ENCODE measurements around the gene RAB25. TPM values are rescaled to one million over a fixed set of nuclear protein-coding genes. Genes with fewer than 3 reads are reported as not detected.
"Not testable (repeated sequence)": the region's sequence is repeated elsewhere in the genome, so short reads cannot be mapped to it uniquely, and the experiment has no call there.

The RAB25 gene
- polyA plus RNA-seq, 1 donor from 2014 or later: 2.9 TPM

- Mint-ChIP-seq H3K4me3 (peak overlapping the region in 1 of 4 donors; percentile 58), H3K27me3 (no peaks in the 10 kb centered on the region), H3K36me3 (no peaks in the 10 kb centered on the region), H3K9me3 (no peaks in the 10 kb centered on the region), H3K27ac (peak overlapping the region; percentile 63 to 100 (median 100)), H3K4me1 (peaks cover 12 to 27% (median 20%) of the 10 kb centered on the region in 3 donors)
Observed at GRCh38 chr1:156108664-156109241, 47.8 kb downstream of the RAB25 start.

- H3K36me3 Mint-ChIP-seq: no peaks in the 10 kb centered on the region
- H3K27me3 Mint-ChIP-seq: peaks cover 11% of the 10 kb centered on the region
- peaks cover 12 to 25% (median 21%) of the 10 kb centered on the region in 3 donors for H3K4me1 Mint-ChIP-seq
- peak overlapping the region; percentile 48 to 80 (median 59) for H3K27ac Mint-ChIP-seq
- H3K9me3 Mint-ChIP-seq: no peaks in the 10 kb centered on the region
- peak overlapping the region in 1 of 4 donors; percentile 9 for H3K4me3 Mint-ChIP-seq
Observed at GRCh38 chr1:156110252-156110651, 49.3 kb downstream of the RAB25 start.

GRCh38 chr1:156111355-156111962 is 50.5 kb downstream of the RAB25 start:
- Mint-ChIP-seq H3K27me3 (peaks cover 19% of the 10 kb centered on the region), H3K4me3 (peak overlapping the region in 1 of 4 donors; percentile 42), H3K27ac (peak overlapping the region in 2 of 3 donors; percentile 47 to 92), H3K4me1 (peaks cover 13 to 21% (median 19%) of the 10 kb centered on the region in 3 donors), H3K9me3 (no peaks in the 10 kb centered on the region), H3K36me3 (no peaks in the 10 kb centered on the region)

- Mint-ChIP-seq H3K27ac (peak overlapping the region in 2 of 3 donors; percentile 11 to 46), H3K36me3 (no peaks in the 10 kb centered on the region), H3K4me1 (peaks cover 9 to 19% (median 14%) of the 10 kb centered on the region in 3 donors), H3K4me3 (peak overlapping the region; percentile 2 to 52 (median 28)), H3K27me3 (peaks cover 21% of the 10 kb centered on the region), H3K9me3 (no peaks in the 10 kb centered on the region)
Observed at GRCh38 chr1:156112276-156113137, 51.5 kb downstream of the RAB25 start.

DNA sequence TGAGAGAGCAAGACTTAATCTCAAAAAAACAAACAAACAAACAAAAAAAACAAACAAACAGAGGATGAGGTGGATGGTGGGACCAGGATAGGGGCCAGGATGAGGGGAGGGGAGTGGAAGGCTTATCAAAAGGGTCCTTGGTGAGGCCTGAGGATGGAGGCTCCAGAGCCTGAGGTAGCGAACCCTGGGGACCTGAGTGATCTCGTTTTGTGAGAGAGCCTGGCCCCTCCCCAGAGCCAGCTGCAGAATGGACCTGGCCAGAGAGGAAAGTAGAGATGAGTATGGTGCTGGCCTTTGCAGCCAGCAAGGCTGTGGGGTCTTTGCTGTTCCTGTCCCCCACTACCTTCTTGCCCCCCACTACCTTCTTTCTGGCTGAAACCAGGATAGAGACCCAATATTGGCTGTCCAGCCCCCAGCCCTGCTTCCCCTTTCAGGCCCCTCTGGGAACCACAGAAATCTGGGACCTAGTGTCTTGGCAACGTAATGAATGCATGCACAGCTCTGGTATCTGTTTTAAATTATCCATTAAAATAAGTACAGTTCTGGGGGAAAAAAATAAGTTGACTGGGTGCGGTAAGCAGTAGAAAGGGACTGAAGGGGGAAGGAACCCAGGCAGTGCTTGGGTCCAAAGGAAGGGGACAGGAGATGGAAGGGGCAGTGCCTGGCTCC is 52.5 kb downstream of the RAB25 start:
- H3K4me1 Mint-ChIP-seq: peaks cover 9 to 18% (median 14%) of the 10 kb centered on the region in 3 donors
- H3K27me3 Mint-ChIP-seq: peaks cover 23% of the 10 kb centered on the region
- peak overlapping the region in 3 of 4 donors; percentile 5 to 77 (median 7) for H3K4me3 Mint-ChIP-seq

DNA sequence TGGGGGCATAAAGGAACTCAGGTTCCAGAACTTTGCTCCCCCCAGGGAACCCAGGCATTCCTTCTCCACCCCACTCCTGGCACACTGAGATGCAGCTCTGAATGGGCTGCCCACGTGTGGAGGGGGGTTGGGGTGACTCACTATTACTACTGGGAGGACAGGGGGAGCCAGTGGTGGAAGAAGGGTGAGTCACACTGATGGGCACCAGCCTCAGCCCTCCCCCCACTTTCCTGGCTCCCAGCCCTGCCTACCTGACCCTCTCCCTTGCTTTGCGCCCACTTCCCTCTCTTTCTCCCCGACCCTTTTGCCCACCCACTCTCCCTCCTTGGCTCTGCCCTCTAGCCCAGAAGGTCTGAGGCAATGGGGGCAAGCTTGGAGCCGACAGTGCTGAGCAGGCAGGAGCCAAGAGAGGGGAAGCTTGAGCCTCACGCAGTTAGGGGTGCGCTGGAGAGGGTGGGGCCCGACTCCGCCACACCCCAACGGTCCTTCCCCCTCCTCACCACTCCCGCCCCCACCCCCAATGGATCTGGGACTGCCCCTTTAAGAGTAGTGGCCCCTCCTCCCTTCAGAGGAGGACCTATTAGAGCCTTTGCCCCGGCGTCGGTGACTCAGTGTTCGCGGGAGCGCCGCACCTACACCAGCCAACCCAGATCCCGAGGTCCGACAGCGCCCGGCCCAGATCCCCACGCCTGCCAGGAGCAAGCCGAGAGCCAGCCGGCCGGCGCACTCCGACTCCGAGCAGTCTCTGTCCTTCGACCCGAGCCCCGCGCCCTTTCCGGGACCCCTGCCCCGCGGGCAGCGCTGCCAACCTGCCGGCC is 53.4 kb downstream of the RAB25 start, which contains the start of gene LMNA:
LMNA (plus strand) TSS at position 611 of the 818 bp plus-strand sequence. CDS start 208 bp downstream, outside the sequence.
- H3K4me3 Mint-ChIP-seq: peak within 1 kb of the TSS; percentile 90 to 96 (median 94)
- H3K9me3 Mint-ChIP-seq: no peaks in the 10 kb centered on the region
- H3K27ac Mint-ChIP-seq: peak within 1 kb of the TSS; percentile 86 to 97 (median 93)
- H3K36me3 Mint-ChIP-seq: no peaks in the 10 kb centered on the region
- peaks cover 8 to 18% (median 14%) of the 10 kb centered on the region in 3 donors for H3K4me1 Mint-ChIP-seq
- H3K27me3 Mint-ChIP-seq: peaks cover 23% of the 10 kb centered on the region

More for the DNA sequence above, 52.5 kb downstream of the RAB25 start:
- peak overlapping the region in 1 of 3 donors; percentile 97 for H3K27ac Mint-ChIP-seq
- H3K9me3 Mint-ChIP-seq: no peaks in the 10 kb centered on the region
- no peaks in the 10 kb centered on the region for H3K36me3 Mint-ChIP-seq

GRCh38 chr1:156114919-156115513 is 54.1 kb downstream of the RAB25 start:
- peaks cover 10 to 18% (median 14%) of the 10 kb centered on the region in 3 donors for H3K4me1 Mint-ChIP-seq
- no peaks in the 10 kb centered on the region for H3K36me3 Mint-ChIP-seq
- H3K27ac Mint-ChIP-seq: peak overlapping the region; percentile 86 to 97 (median 93)

DNA sequence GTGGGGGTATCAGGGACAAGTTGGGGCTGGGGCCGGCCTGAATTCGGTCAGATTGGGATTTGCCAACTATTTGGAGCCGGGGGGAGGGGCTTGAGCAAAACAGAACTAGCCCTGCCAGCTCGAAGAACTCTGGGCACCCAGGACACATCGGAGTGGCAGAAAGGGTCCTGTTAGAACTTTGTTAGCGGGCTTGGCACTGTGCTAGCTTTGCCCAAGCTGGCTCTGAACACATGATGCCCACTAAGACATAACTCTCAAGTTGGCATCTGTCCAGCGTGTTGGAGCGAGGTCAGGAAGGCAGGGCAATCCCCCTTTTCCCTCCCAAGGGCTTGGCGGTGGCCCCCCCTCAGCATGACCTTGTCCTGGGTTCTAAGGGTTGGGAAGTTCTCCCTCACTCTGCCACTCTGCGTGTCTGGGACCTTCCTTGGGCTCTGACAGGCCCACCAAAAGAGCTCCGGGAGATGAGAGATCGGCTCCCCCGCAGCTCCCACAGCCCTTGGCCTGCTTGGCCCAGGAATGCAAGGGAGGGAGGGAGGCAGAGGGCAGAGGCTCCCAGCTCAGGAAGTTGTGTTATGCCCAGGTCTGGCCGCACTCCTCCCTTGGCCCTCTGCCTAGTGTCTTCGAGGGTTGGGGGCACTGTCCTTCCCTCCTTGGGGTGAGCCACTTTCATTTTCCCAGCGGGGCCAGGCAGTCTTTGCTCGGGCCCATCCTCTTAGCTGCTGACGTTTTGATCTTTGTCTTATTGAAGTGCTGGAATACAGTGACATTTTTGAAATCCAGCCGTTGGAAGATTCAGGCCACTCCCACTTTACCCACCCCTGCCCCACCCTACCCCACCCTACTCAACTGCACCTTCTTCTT is 54.8 kb downstream of the RAB25 start:
- Mint-ChIP-seq H3K9me3 (no peaks in the 10 kb centered on the region), H3K4me3 (peak overlapping the region; percentile 90 to 96 (median 94)), H3K36me3 (no peaks in the 10 kb centered on the region), H3K27ac (peak overlapping the region; percentile 86 to 97 (median 93)), H3K27me3 (peaks cover 28% of the 10 kb centered on the region), H3K4me1 (peaks cover 10 to 23% (median 14%) of the 10 kb centered on the region in 3 donors)

More at GRCh38 chr1:156114919-156115513, 54.1 kb downstream of the RAB25 start:
- Mint-ChIP-seq H3K27me3 (peaks cover 26% of the 10 kb centered on the region), H3K9me3 (no peaks in the 10 kb centered on the region), H3K4me3 (peak overlapping the region; percentile 90 to 96 (median 94))

- not testable (repeated sequence) for H3K36me3 Mint-ChIP-seq, H3K9me3 Mint-ChIP-seq
- peak overlapping the region in 3 of 4 donors; percentile 54 to 95 (median 94) for H3K4me3 Mint-ChIP-seq
- H3K27me3 Mint-ChIP-seq: peaks cover 31% of the 10 kb centered on the region
- peaks cover 10 to 21% (median 14%) of the 10 kb centered on the region in 3 donors for H3K4me1 Mint-ChIP-seq
- H3K27ac Mint-ChIP-seq: peak overlapping the region in 1 of 3 donors; percentile 74
Observed at GRCh38 chr1:156116731-156117130, 55.8 kb downstream of the RAB25 start.

DNA sequence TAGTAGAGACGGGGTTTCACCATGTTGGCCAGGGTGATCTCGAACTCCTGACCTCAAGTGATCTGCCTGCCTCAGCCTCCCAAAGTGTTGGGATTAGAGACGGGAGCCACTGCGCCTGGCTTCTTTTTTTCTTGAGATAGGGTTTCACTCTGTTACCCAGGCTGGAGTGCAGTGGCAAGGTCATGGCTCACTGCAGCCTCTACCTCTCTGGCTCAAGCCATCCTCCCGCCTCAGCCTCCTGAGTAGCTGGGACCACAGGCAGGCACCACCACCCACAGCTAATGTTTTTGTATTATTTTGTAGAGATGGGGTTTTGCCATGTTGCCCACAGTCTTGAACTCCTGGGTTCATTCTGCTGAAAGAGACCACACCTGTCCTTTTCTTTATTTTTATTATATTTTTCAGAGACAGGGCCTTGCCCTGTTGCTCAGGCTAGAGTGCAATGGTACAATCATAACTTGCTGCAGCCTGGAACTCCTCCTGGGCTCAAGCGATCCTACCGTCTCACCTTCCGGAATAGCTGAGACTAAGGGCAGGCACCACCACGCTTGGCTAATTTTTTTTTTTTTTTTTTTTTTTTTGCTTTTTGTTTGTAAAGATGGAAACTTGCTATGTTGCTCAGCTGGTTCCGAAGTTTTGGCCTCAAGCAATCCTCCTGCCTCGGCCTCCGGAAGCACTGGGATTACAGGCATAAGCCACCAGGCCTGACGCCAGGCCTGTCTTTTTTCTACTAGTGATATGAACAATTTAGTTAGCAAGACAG is 56.6 kb downstream of the RAB25 start:
- H3K27ac Mint-ChIP-seq: no peak overlapping the region
- no peak overlapping the region for H3K4me3 Mint-ChIP-seq

GRCh38 chr1:156118177-156118868 is 57.4 kb downstream of the RAB25 start:
- Mint-ChIP-seq H3K27me3 (peaks cover 33% of the 10 kb centered on the region), H3K9me3 (no peaks in the 10 kb centered on the region), H3K4me3 (no peak overlapping the region), H3K36me3 (peaks cover 1% of the 10 kb centered on the region), H3K27ac (peak overlapping the region in 1 of 3 donors; percentile 60), H3K4me1 (peaks cover 10 to 19% (median 14%) of the 10 kb centered on the region in 3 donors)

More for the DNA sequence above, 56.6 kb downstream of the RAB25 start:
- H3K27me3 Mint-ChIP-seq: peaks cover 33% of the 10 kb centered on the region
- no peaks in the 10 kb centered on the region for H3K9me3 Mint-ChIP-seq
- H3K4me1 Mint-ChIP-seq: peaks cover 10 to 21% (median 14%) of the 10 kb centered on the region in 3 donors
- peaks cover 1% of the 10 kb centered on the region for H3K36me3 Mint-ChIP-seq

All from IgD-negative memory B cell (primary cell).